ENCODE measurements around the gene NAPB.
"Not testable (repeated sequence)": the region's sequence is repeated elsewhere in the genome, so short reads cannot be mapped to it uniquely, and the experiment has no call there.

NAPB gene

DNA sequence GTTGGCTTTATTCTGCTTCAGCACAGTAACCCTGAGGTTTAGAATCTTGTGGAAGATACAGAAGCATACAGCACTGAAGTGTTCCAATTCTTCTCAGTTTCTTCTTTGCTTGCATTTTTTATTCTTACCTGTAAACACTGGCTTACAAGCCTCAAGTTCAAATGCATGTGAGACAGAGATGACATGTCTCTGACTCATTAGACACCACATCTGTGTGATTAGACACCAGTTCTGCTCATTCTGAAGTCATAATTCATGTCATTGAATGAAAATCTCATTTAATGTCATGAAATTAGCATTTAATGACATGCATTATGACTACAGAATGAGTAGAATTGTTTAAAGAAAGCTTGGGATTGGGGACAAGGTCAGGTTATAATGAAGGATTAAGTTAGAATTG is 53.5 kb downstream of the NAPB start:
- DNase-seq (ENCODE audit: low spot score): no peak

DNA sequence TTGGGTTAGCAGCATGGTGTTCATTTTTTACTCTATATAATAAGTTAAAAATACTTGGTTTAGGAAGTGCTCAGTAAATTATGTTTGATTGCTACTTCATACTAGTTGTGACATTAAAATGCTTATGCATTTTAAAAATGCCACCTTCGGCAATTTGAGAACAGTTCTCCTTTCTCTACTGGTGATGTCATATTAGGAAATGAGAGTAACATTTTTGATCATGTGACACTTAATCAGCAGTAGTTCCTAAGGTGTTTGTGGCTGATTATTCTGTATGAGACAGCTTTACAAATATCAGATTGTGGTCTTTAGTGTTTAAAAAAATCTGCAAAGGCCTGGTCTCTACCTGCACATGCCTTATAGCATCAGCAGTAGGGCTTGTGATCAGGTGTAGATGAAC is 54.9 kb downstream of the NAPB start:
- DNase-seq (ENCODE audit: low spot score): no peak

DNA sequence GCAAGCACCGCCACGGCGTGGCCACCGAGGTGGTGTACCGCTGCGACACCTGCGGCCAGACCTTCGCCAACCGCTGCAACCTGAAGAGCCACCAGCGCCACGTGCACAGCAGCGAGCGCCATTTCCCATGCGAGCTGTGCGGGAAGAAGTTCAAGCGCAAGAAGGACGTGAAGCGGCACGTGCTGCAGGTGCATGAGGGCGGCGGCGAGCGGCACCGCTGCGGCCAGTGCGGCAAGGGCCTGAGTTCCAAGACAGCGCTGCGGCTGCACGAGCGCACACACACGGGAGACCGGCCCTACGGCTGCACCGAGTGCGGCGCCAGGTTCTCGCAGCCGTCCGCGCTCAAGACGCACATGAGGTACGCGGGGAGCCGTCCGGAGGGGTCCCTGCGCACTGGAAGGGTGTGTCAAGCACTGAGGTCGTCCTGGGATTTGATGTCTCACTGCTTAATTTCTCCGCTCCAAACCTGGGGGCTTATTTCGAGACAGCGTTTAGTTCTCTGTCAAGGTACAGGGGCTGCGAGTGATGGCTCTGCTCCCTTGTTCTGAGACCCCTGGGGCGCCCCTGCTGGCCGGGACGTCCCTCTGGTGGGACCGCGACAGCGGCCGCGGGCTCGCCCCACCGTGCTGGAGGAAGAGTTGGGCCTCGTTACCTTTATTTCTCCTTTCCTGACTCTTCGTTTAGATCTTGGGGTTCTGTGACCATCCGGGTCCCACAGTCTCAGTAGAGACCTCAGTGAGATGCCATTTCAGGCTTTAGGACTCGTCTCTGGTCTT is 55.7 kb downstream of the NAPB start:
- no peak for DNase-seq (ENCODE audit: low spot score)

DNA sequence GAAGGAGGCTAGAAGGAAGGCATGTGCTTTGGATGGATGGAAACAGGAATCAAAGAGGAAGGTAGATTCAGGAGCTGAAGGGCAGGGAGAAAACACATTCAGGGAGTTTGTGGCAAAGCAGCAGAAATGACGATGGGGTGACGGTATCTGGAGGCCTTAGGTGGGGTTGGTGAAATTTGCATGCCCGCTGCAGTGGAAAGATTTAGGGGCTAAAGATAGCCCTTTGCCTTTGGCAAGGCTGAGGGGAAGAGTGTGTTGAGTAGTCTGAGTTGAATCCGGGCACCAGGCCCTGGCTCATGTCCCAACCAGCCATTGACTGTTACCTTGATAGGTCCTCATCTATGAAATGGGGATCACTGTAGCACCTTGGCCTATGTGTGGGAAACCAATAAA is 58.0 kb downstream of the NAPB start:
- DNase-seq (ENCODE audit: low spot score): no peak

DNA sequence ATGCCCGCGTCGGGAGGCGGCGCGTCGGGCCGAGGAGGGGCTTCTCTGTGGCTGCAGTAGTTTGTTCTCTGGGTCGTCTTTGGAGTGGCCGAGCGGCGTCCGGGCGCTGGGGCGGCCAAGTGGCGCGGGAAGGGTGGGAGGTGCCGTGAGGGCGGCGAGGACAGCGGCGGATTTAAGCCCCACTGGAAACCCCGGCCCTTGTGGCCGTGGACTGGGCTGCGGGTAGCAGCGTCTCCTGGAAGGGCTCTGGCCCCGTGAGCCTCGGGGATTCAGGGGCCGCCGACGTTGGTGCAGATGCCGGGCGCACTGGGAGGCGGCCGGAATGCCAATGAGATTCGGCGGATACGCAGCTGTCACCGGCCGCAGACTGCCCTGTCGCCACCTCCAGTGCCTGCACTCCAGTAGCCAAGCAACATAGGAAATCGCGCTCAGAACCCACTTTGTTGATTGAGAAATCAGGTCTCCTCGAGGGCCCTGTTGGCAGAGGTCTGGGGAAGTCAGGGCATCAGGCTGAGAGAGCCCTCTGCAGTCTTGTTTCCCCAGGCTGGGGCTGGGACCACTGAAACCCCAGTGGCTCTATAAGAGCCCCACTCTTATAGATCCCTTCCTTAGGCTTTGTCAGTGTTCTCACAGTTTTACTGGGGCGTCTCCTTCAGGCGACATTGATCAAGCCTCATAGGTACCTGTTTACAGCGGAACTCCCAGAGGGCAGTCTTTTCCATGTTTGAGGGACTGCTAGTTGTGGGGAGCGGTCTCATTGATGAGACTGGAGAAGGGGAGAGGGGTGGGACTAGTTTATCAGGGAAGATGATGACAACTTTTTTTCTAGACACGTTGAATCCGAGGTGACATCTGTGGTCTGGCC is 58.7 kb downstream of the NAPB start:
- DNase-seq (ENCODE audit: low spot score): no peak

DNA sequence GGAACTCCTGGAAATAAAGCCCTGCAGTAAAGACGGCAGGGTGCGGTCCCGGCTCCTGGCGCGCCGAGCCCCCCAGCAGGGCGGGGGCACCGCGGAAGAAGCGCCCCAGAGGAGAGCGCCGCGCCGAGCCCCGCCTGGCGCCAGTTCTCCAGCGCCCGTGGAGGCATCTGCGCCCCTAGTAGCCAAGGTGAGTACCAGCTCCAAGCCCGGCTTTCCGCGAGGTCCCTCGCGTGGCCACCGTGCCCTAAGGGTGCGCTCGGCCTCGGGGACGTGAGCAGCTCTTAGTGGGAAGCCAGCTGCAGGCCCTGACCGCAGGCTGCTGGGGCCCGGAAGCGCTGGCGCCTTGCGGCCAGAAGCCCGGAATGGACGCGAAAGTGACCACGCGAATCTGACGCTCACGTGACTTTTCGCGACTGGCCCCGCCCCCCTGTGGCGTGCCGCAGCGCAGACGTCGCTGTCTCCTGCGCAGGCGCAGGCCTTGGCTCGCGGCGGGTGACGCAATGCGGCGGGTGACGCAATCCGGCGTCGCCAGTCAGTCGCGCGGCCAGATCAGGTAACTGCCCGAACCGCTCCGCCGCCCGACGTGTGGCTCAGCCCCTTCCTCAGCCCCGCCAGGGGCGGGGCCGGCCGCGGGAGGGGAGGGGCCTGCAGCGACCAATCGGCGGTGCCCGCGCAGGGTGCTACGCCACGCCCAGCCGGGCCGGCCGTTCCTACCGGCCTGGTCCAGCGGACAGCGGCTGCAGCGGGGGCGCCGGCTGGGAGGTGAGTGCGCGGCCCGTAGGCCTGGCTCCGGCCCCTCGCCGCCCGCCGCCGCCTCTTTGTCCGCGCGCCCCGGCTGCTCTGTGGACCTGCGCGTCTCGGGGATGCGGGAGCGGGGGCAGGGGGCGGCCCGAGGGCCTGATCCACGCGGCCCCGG is 59.6 kb downstream of the NAPB start, which contains the start of gene GZF1:
TSS of gene GZF1 (plus strand) at position 707 of the 916 bp plus-strand sequence. CDS start 2,202 bp downstream, outside the sequence.
- DNase-seq (ENCODE audit: low spot score): peak; percentile 97

DNA sequence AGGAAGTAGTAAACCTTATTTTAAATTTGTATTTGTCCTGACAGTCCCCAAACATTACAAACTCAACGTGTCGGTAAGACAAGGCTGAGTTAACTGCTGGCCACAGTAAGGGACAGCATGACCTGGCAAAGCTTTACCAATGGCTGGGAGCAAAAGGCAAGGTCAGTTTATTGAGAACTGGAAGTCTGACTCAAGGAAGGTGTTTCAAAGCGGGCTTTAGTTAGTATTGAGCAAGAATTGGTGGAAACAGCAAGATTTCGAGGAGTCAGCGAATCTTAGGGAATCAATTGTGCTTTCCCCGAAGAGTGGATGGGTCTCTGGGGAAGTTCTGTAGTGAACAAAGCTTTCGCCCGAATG is 60.2 kb downstream of the NAPB start:
- no peak for DNase-seq (ENCODE audit: low spot score)

DNA sequence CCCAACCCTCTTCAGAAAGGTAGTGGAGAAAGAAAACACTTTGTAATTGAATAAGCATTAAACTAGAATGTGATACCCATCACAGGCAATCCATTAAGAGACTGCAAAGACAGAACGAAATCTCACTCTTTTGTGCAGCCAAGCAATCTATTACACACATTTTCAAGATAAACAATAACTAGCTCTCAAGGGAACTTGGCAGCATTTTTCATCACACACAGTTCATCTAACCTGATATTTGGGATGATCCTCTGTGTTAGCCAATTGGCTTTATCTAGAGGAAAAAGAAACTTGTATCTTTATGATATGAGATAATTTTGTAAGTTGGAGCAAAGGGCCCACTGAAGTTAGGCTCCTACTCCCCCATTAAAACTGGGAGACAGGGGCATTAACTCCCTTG is 60.8 kb downstream of the NAPB start:
- no peak for DNase-seq (ENCODE audit: low spot score)

DNA sequence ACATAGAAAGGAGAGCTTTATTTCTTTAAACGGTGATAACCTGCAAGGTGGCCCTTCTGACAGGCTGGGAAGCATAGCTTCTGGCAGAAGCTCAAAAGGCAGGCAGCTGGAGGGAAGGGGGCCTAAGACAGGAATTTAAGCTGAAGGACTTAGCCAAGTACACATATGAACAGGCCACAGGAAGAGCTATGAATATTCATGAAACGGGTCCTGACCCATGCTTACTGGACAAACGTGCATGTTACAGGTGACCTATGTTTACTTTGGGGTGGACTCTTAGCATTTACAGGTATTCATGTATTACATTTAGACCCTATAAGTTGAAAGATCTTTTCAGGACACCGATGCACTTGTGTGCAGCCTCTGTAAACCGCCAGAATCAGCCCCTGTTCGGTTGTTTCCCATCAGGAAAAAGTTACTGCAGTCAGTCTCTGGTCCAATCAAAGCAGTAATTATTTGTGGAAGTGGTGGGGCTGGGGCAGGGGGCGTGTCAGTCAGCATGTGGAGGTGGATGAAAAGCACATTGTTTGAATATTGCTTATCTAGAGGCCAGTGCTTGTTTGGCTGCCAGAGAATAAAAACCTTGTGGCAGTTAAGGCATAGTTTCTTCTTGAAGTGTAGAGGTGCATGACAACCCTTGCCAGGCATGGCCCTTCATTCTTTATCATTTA is 62.2 kb downstream of the NAPB start:
- no peak for DNase-seq (ENCODE audit: low spot score)

DNA sequence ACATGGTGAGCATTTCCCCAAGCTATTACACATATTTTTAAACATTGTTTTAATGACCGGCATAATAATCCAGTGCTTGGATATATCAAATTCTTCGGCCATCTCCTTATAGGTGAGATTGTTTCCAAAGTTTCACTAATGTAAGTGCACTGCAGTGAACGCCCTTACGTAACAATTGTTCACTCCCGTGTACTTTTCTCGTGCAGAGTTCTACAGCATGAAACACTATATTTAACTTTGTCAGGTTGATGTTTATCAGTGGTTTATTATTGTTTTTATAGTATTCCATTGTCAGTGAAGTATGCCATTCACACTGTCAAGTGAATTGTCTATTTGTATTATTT is 62.8 kb downstream of the NAPB start:
- DNase-seq (ENCODE audit: low spot score): no peak

DNA sequence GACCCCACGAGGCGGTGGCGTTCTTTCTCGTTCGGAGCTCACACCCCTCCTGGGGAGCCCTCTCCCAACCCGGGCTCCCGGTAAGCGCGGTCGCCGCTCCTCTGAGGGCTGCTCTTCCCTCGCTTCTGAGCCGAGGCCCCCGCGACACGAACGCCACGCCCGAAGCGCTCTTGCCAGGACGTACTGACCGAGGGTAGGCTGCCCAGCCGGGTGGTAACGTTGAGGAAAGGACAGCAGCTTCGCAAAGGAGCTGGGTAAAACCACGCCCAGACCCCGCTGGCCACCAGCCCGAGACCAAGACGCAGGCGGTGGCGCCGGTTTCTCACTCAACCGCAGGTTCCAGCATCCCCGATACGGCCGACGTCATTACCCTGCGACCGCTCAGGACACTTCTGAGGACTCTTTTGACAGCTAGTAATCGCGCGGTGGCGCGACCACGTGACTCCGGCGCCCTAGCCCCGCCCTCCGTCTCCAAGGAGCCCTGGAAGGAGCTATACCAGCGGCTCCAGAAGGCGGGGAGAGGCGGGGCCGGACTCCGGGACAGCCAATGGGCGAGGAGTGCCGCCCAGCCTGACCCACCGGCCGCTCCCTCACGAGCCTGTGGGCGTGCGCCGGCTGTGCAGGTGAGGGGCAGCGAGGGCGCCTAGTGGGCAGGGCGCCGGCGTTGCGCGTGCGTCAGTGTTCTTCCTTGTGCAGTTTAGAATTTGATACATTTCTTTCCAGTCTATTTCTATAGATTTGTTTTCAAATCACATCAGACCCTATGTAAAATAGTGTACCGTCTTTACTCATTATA is 63.3 kb downstream of the NAPB start:
- DNase-seq (ENCODE audit: low spot score): peak; percentile 92

DNA sequence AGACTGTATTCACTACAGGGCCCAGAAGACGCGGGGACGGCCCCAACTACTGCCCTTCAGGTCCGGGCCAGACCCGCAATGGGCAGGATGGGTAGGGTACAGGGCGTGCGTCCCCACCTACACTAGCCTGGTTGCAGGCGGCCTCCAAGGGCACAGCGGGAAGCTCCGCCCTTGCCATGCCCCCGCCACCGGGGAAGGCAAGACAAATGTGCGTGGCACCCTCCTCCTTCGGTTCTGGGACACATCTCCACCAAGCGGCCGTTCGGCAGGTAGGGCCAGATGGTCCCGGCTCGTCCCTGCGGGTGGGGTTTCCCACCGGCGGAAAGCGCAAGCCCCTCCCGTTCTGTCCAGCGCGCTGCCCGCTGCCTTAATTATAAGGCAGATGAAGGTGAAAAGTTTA is 65.1 kb downstream of the NAPB start:
- DNase-seq (ENCODE audit: low spot score): no peak

DNA sequence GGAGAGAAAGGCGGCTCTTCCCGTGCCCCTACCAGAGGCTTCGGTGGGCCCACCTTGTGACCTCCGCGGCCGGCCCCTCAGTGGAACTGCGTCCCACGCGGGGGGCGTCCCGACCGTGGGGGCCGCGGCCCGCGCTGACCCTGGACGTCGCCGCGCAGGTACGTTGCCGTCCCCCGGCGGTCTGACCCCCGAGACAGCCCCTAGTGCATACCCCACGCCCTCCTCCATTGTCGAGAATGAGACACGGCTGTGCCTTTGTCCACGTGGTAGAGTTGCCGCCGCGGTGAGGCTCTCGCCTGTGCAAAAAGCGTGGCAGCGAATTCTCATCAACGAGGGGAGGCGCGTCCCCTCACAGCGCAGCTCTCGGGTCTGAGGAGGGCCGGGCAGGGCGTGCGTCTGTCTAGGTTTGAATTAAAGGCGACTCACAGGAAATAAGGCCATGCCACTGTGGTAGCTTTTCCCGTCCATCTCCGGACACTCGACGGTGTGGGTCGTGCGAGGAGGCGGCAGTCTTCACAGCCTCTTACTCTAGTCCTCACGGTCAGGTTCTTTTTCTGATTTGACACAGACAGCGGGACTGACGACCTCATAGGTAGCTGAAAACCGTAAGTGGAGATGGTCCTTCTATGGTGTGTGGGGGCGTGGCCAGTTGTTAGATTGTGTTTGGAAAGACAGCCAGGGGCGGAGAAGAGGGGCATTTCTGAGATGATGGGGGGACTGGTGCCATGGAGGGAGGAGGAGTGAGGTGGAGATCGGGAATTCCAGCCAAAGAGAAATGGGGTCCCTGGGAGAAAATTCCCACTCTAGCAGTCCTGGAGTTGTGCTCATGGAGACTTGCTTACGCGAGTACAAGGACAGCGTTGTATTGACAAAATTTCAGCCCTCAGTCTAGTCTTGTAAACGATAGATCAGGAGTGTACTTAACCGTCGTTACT is 70.1 kb downstream of the NAPB start:
- DNase-seq (ENCODE audit: low spot score): peak; percentile 46

DNA sequence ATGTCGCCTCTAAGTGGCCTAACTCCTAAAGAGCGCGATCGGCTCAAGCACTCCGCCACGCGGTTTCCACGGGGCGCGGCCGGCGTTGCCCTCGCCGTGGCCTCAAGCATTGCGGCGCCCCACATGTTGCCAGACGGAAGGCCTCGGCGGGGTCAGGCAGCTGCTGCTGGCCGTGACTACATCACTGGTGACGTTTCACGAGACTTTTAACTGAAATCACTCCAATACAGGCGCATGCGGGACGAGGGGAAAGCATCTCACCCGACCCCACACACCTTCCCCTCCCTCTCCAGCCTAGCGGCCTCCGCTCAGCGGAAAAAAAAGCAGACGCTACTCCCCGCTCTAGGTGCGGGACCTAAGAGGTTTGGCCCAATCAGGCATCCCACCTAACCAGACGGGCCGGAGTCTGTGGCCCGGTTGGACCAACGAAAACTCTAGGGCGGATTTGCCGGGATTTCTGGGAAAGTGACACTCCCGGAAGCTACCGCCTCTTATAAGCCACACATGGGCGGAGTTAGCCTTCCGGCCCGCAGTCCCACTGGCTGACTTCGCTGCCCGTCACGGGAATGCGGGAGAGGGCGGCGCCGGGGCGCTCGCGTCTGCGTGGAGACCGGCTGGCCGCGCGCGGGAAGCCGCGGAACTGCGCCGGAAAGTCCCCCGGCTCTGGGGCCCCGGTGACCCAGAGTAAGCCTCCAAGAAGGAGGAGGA is 70.9 kb downstream of the NAPB start, which contains the start of gene NXT1:
TSS of gene NXT1 (plus strand) at position 596 of the 708 bp plus-strand sequence. CDS start 3,251 bp downstream, outside the sequence.
- peak; percentile 94 for DNase-seq (ENCODE audit: low spot score)

DNA sequence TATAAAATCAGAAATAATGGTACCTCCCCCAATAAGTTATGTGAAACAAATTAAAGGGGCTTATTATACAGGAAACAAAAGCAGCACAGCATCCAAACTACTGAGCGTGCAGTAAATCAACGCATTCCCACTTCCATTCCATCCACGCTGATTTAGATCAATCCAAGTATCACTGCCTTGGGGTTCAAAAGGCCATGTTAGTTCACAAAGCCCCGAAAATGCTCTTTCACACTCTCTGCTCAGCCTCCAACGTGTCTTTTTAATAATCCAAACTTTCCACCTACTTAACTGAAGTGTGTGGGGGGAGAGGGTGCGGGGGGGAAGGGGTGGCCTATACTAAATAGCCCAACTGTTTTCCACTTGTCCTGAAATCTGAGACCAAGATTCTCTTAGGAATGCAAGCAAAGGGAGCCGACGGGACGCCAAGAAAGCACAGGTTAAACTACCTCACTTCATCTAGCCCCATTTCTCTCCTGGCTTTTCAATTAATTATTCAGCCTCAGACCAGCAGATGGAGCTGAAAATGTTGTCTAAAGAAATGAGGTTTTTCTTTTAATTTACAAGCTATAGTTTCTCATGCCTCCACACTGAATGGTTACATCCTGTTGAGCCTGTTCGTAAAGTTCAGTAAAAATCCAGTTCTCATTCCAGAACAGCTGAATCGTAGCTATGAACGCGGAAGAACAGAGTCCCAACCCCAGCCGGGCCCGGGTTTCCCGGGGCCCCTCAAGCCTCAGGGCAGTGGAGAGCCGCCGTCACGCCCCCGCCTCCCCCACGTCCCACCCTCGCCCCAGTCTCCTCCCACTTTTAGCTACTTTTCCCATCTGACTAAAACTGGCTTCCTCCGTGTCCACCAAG is 71.7 kb downstream of the NAPB start:
- peak; percentile 81 for DNase-seq (ENCODE audit: low spot score)

DNA sequence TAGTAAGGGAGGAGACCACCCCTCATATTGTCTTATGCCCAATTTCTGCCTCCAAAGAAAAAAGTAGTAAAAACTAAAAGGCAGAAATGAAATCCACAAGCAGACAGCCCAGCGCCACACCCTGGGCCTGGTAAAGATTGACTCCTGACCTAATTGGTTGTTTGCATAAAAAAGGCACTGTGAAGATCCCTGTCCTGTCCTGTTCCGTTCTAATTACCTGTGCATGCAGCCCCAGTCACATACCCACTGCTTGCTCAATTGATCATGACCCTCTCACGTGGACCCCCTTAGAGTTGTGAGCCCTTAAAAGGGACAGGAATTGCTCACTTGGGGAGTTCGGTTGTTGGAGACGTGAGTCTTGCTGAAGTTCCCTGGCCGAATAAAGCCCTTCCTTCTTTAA is 72.8 kb downstream of the NAPB start:
- DNase-seq (ENCODE audit: low spot score): not testable (repeated sequence)

DNA sequence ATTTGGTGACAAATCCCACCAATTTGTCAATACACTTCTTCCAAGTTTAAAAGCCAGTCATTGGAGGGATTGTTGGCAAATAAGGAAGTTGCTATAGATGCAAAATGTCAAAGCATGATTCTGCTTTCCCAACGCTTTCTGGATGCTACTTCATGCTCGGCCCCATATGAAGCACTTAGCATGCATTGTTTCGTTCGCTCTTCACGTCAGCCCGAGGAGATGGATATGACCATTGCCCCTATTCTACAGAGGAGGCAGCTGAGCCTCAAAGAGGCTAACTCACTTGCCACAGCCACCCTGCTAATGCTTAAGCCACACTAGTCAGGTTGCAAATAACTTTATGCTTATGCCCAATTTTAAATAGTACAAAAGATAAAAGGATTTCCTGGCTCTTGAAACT is 73.5 kb downstream of the NAPB start:
- DNase-seq (ENCODE audit: low spot score): no peak

DNA sequence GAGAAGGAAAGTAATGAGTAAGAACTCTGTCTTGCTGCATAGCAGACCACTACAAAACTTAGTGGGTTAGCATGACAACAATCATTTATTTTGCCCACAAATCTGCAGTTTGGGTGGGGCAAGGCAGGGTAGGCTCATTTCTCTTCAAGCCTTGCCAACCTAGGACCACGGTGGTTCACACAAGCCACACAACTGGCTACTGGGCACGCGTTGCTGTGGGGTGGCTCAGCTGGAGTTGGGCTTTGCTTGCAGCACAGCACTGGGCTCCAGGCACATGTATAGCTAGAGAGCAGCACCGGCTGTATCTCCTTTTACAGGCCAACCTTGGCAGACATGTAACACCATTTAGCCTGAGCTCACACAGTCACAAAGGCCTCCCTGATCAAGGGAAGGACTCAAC is 75.3 kb downstream of the NAPB start:
- DNase-seq (ENCODE audit: low spot score): no peak
